ENCODE results near the gene PRR20G. TPM values are rescaled to one million over a fixed set of nuclear protein-coding genes. Genes with fewer than 3 reads are reported as not detected.

The PRR20G gene
- total RNA-seq, 2 donors from 2014 or later = not detected

DNA sequence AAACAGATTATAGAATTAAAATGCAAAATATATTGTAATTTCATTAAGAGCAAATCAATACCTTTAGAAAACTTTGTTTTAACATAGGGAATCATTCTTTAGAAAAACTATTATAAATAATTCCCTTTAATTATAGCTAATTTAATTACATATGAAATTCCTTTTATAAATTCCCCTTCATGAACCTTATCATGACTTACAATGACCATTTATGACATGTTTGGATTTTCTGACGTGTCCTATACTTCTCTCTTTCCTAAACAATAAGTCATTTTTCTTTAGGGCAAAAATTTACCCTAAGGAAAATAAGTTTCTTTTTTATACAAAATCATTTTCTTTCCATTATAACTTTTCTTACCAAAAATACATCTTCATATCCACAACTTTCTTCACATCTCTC, 37.8 kb downstream of the PRR20G start:
- DNase-seq (ENCODE audit: low spot score) = no peak
- intact Hi-C loops (cut with DNase I) = no loop called here

DNA sequence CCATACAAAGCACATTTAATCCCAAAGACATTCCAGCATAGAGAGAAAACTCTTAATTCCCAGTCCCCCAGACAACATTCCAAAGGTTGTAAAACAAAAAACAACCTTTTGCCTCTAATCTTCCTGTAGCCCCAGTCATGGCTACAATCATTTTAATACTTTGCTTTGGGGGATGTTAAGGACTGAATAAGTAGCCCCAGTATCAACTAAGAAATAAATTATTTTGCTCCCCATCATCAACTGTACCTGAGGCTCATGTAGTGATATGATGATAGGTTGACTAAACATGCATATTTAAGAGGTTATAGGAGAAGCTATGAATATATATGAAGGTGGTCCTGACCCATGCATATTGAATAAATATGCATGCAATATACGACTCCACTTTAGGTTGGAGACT, 40.6 kb downstream of the PRR20G start:
- intact Hi-C loops (cut with DNase I) = no loop called here
- no peak for DNase-seq (ENCODE audit: low spot score)

DNA sequence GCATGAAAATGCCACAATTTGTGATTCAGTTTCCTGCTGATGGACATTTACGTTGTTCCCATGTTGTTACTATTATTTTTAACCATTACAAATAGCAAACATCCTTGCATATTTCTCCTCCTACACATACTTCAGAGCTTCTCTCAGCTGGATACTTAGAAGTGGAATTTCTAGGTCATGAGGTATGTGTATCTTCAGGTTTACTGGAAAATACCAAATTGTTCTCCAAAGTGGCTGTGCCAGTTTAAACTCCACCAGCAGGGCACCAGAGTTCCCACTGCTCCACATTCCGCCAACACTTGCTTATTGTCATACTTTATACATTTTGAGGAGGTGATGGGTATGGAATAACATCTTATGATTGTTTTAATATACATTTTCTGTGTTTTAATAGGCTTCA, 49.2 kb downstream of the PRR20G start:
- no peak for DNase-seq (ENCODE audit: low spot score)

DNA sequence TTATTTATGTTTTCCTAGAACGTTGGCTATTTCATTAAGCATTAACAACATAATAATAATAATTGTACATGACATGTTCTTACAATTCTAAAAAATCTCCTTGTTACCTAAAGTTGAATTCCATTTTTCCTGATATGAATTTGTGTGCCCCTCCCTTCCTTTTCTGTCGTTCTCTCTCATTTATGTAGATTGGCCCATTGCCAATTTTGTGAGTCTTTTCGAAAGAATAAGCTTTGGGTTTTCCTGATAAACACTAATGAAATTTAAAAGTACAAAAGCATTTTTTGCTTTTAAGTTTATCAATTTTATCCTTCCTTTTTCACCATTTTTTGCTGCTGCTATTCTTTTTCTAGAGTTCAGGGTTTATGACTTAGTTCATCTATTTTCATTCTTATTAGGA, 50.0 kb downstream of the PRR20G start:
- intact Hi-C loops (cut with DNase I) = no loop called here
- no peak for DNase-seq (ENCODE audit: low spot score)

More for the DNA sequence above, 49.2 kb downstream of the PRR20G start:
- intact Hi-C loops (cut with DNase I) = no loop called here

DNA sequence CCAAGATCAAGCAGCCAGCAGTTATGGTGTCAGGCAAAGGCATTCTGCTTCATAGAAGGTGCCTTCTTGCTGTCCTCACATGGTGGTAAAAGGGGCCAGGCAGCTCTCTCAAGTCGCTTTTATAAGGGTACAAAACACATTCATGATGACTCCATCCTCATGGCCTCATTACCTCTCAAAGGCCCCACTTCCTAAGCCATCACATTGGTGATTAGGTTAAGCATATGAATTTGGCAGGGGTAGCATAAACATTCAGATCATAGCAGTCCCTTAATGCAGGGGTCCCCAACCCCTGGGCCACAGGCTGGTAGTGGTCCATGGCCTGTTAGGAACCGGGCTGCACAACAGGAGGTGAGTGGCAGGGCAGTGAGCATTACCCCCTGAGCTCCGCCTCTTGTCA, 52.1 kb downstream of the PRR20G start:
- intact Hi-C loops (cut with DNase I) = no loop called here
- DNase-seq (ENCODE audit: low spot score) = no peak

DNA sequence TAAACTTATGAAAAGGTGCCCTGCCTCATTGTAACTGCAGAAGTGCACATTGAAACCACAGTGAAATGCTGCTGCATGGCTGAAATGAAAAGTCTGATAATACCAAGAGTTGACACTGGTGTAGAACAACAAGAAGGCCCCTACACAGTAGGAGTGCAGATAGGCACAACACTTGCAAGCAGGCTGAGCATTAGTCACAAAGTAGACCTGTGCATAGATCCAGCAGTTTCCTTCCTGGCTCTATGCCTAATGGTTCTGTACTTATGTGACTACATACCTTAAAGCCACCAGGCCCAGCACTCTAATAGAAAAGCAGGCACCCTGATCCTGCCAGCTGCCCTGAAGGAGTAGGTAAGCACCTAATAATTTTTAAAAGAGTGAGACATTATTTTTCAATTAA, 53.1 kb downstream of the PRR20G start:
- intact Hi-C loops (cut with DNase I) = no loop called here

More for the DNA sequence above, 53.1 kb downstream of the PRR20G start:
- no peak for DNase-seq (ENCODE audit: low spot score)

Other genes with a start within 250 kb of the PRR20G start
- not detected for gene PRR23E, start 94.9 kb downstream of the PRR20G start, total RNA-seq